HCT116 (cell line): Measurements from ENCODE around the gene ATG9A. TPM values are rescaled to one million over a fixed set of nuclear protein-coding genes. Genes with fewer than 3 reads are reported as not detected.

Source experiments
- ATAC-seq: fragments of 200-7000 bp; cut with Tn5 transposase; 2 replicates; pipeline ENCODE4 v1.9.1; 2020; ENCODE audit warnings: mild to moderate bottlenecking, moderate library complexity
- BruUV-seq: library from RNA; stranded (reverse); fragments of 400-500 nt; replicated peaks from 2 replicates; lab custom pipeline; 2021; lab: Mats Ljungman, UMichigan
- CTCF ChIA-PET: fragments of 300-600 bp; sonication (Branson Sonifier 250); formaldehyde crosslinking; loops from one replicate; lab custom pipeline; 2021; ENCODE audit warnings: antibody characterized with exemption; lab: Charles Lee
- POLR2A ChIA-PET: fragments of 300-600, 350-600 bp; sonication (Branson Sonifier 250); formaldehyde crosslinking; loops from one replicate; lab custom pipeline; 2021; ENCODE audit warnings: antibody characterized with exemption; lab: Charles Lee
- RAD21 ChIA-PET, 2 experiments: fragments of 300-600 bp; sonication (Branson Sonifier 250); formaldehyde crosslinking; loops; one replicate each; lab custom pipeline; 2023; ENCODE audit warnings: low total read pairs in 2 of 2; ENCODE audit not compliant: uncharacterized antibody in 2 of 2, unreplicated experiment in 2 of 2, low non-redundant PET in 1 of 2; lab: Charles Lee
- DNase-seq: peaks from one replicate; pipeline ENCODE4 v3.0.0-alpha.2; 2010; ENCODE audit warnings: low read depth, low spot score
- H2AFZ ChIP-seq: fragments of 200-600 bp; shearing (Covaris generic), sonication (generic); 2 replicates; pipeline ENCODE4 v1.6.1; 2017; ENCODE audit warnings: low read depth, mixed run types, mixed read lengths, antibody characterized with exemption, low read length; ENCODE audit not compliant: poor library complexity, severe bottlenecking
- H3K27ac ChIP-seq: 2 replicates; pipeline ENCODE4 v1.5.1; 2012; ENCODE audit warnings: low read depth, low read length
- H3K27me3 ChIP-seq: fragments of 200-600 bp; sonication (generic); 2 replicates; pipeline ENCODE4 v1.6.1; 2016; ENCODE audit warnings: mixed run types, low read length, mixed read lengths; ENCODE audit not compliant: insufficient read depth
- H3K36me3 ChIP-seq, 2 experiments: fragments of 200-500 bp in 1 of 2; fragments of 200-600 bp in 1 of 2; sonication (Bioruptor generic) in 1 of 2; sonication (generic) in 1 of 2; 2 replicates each; pipeline versions ENCODE4 v1.5.1 to v1.6.1; 2014 to 2016; ENCODE audit warnings: low read length in 2 of 2, inconsistent platforms in 1 of 2, mixed read lengths in 1 of 2, mixed run types in 1 of 2; ENCODE audit not compliant: insufficient read depth in 2 of 2, control insufficient read depth in 1 of 2
- H3K4me1 ChIP-seq, 2 experiments: fragments of 200-600 bp in 1 of 2; sonication (generic) in 1 of 2; 2 replicates each; pipeline versions ENCODE4 v1.5.1 to v1.6.1; 2012 to 2017; ENCODE audit warnings: low read length in 2 of 2, inconsistent platforms in 1 of 2, mild to moderate bottlenecking in 1 of 2, mixed read lengths in 1 of 2, mixed run types in 1 of 2, moderate library complexity in 1 of 2; ENCODE audit not compliant: insufficient read depth in 2 of 2, control insufficient read depth in 1 of 2
- H3K4me2 ChIP-seq: fragments of 200-600 bp; sonication (generic); 2 replicates; pipeline ENCODE4 v1.6.1; 2017; ENCODE audit warnings: mixed run types, low read length, mixed read lengths
- H3K4me3 ChIP-seq, 2 experiments: fragments of 200-600 bp in 1 of 2; sonication (generic) in 1 of 2; replicated peaks in 1 of 2; 2 replicates each; pipeline ENCODE4 v1.5.1; 2011 to 2016; ENCODE audit warnings: low read length in 2 of 2, control low read depth in 1 of 2, low read depth in 1 of 2, mild to moderate bottlenecking in 1 of 2, mixed read lengths in 1 of 2, mixed run types in 1 of 2
- H3K79me2 ChIP-seq: fragments of 200-600 bp; sonication (generic); 2 replicates; pipeline ENCODE4 v1.6.1; 2017; ENCODE audit warnings: mild to moderate bottlenecking, mixed run types, low read length, moderate library complexity, mixed read lengths; ENCODE audit not compliant: insufficient read depth
- H3K9ac ChIP-seq: fragments of 200-600 bp; sonication (generic); 2 replicates; pipeline ENCODE4 v1.6.1; 2016; ENCODE audit warnings: low read length, mixed read lengths
- H3K9me2 ChIP-seq: fragments of 200-600 bp; sonication (generic), shearing (Covaris generic); 2 replicates; pipeline ENCODE4 v1.6.1; 2017; ENCODE audit warnings: mixed run types, mild to moderate bottlenecking, moderate library complexity; ENCODE audit not compliant: insufficient read depth
- H3K9me3 ChIP-seq, 2 experiments: fragments of 200-500 bp in 1 of 2; fragments of 200-600 bp in 1 of 2; sonication (Bioruptor generic) in 1 of 2; sonication (generic) in 1 of 2; 2 replicates each; pipeline ENCODE4 v1.6.1; 2014 to 2017; ENCODE audit warnings: low read length in 2 of 2, mixed read lengths in 2 of 2, inconsistent platforms in 1 of 2, low read depth in 1 of 2, mild to moderate bottlenecking in 1 of 2, mixed run types in 1 of 2, moderate library complexity in 1 of 2; ENCODE audit not compliant: control insufficient read depth in 1 of 2, insufficient read depth in 1 of 2
- H4K20me1 ChIP-seq: fragments of 200-600 bp; sonication (generic), shearing (Covaris generic); 2 replicates; pipeline ENCODE4 v1.6.1; 2017; ENCODE audit warnings: mixed run types, mild to moderate bottlenecking, moderate library complexity; ENCODE audit not compliant: insufficient read depth
- CBX3 ChIP-seq: IDR thresholded peaks from 2 replicates; pipeline ENCODE4 v1.6.1; 2012; ENCODE audit warnings: low read depth
- CEBPB ChIP-seq: IDR thresholded peaks from 2 replicates; pipeline ENCODE4 v1.6.1; 2012; ENCODE audit warnings: low read depth
- EGR1 ChIP-seq: IDR thresholded peaks from 2 replicates; pipeline ENCODE4 v1.6.1; 2012; ENCODE audit warnings: low read depth
- ELF1 ChIP-seq: IDR thresholded peaks from 2 replicates; pipeline ENCODE4 v1.6.1; 2012; ENCODE audit warnings: low read depth, borderline replicate concordance
- FOSL1 ChIP-seq: IDR thresholded peaks from 2 replicates; pipeline ENCODE4 v1.6.1; 2012; ENCODE audit warnings: low read depth
- POLR2A ChIP-seq: IDR thresholded peaks from 2 replicates; pipeline ENCODE4 v1.7.0; 2011; ENCODE audit warnings: borderline replicate concordance; ENCODE audit not compliant: insufficient read depth, insufficient read length; ENCODE audit errors: extremely low read depth
- RAD21 ChIP-seq: IDR thresholded peaks from 2 replicates; pipeline ENCODE4 v1.6.1; 2012; ENCODE audit warnings: low read depth, mild to moderate bottlenecking
- SIN3A ChIP-seq: IDR thresholded peaks from 2 replicates; pipeline ENCODE4 v1.6.1; 2012; ENCODE audit warnings: low read depth
- SP1 ChIP-seq: IDR thresholded peaks from 2 replicates; pipeline ENCODE4 v1.6.1; 2012; ENCODE audit warnings: low read depth
- SRF ChIP-seq: IDR thresholded peaks from 2 replicates; pipeline ENCODE4 v1.6.1; 2012; ENCODE audit warnings: low read depth
- TCF7L2 ChIP-seq: IDR thresholded peaks from 2 replicates; pipeline ENCODE4 v1.7.0; 2011; ENCODE audit warnings: borderline replicate concordance, inconsistent platforms; ENCODE audit not compliant: insufficient read depth, insufficient read length; ENCODE audit errors: extremely low read depth
- YY1 ChIP-seq: IDR thresholded peaks from 2 replicates; pipeline ENCODE4 v1.6.1; 2011; ENCODE audit warnings: low read length, low read depth, moderate library complexity, mild to moderate bottlenecking; ENCODE audit not compliant: insufficient replicate concordance; ENCODE audit errors: extremely low read depth
- ZNF274 ChIP-seq: fragments of 200-500 bp; sonication (Bioruptor generic); IDR thresholded peaks from 2 replicates; pipeline ENCODE4 v1.6.1; 2014; ENCODE audit warnings: mild to moderate bottlenecking, low read depth, low read length, inconsistent platforms
- intact Hi-C: fragments of 100-400 bp; cut with micrococcal nuclease; formaldehyde crosslinking; loops from 2 replicates; pipeline ENCODE4 v1.10.0; 2022
- total RNA-seq: library from RNA; stranded (reverse); gene quantifications from one replicate; pipeline ENCODE4 v1.2.1, GENCODE V29; 2021; ENCODE audit not compliant: unreplicated experiment
- TF ChIP-seq, protein P1 (sequence below): IDR thresholded peaks from 2 replicates; pipeline ENCODE4 v1.6.1; 2012; ENCODE audit warnings: low read depth
- TF ChIP-seq, protein P2 (sequence below): IDR thresholded peaks from 2 replicates; pipeline ENCODE4 v1.6.1; 2012
- TF ChIP-seq, protein P3 (sequence below): IDR thresholded peaks from 2 replicates; pipeline ENCODE4 v1.6.1; 2012
- TF ChIP-seq, protein P4 (sequence below), 3 experiments: fragments of 200-600 bp in 1 of 3; sonication (generic) in 1 of 3; IDR thresholded peaks in 2 of 3; conservative IDR thresholded peaks in 1 of 3; 2 replicates each; pipeline ENCODE4 v1.5.1; 2012 to 2017; ENCODE audit warnings: low read depth in 2 of 3, low read length in 2 of 3, antibody characterized with exemption in 1 of 3, borderline replicate concordance in 1 of 3, control low read depth in 1 of 3, mild to moderate bottlenecking in 1 of 3, mixed read lengths in 1 of 3, mixed run types in 1 of 3, moderate library complexity in 1 of 3; ENCODE audit not compliant: insufficient read depth in 1 of 3

ATG9A gene
- total RNA-seq, 1 experiment from 2014 or later: 51.8 TPM

DNA sequence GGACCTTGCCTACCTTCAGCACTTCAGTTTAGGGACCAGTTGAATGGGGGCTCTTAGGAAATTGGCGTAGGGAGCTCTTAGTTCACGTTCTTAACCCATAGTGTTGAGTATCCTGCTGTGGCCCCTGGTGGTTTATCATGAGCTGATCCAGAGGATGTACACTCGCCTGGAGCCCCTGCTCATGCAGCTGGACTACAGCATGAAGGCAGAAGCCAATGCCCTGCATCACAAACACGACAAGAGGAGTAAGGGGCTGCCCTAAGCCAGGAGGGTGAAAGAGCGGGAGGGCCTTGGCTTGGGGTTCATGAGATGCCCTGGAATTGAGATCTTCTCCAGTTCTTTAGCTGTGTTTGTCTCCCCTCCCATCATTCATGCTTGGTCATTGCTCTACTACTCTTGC lies 48.5 kb downstream of the ATG9A start (continued):
- TF ChIP-seq, protein P1, sequence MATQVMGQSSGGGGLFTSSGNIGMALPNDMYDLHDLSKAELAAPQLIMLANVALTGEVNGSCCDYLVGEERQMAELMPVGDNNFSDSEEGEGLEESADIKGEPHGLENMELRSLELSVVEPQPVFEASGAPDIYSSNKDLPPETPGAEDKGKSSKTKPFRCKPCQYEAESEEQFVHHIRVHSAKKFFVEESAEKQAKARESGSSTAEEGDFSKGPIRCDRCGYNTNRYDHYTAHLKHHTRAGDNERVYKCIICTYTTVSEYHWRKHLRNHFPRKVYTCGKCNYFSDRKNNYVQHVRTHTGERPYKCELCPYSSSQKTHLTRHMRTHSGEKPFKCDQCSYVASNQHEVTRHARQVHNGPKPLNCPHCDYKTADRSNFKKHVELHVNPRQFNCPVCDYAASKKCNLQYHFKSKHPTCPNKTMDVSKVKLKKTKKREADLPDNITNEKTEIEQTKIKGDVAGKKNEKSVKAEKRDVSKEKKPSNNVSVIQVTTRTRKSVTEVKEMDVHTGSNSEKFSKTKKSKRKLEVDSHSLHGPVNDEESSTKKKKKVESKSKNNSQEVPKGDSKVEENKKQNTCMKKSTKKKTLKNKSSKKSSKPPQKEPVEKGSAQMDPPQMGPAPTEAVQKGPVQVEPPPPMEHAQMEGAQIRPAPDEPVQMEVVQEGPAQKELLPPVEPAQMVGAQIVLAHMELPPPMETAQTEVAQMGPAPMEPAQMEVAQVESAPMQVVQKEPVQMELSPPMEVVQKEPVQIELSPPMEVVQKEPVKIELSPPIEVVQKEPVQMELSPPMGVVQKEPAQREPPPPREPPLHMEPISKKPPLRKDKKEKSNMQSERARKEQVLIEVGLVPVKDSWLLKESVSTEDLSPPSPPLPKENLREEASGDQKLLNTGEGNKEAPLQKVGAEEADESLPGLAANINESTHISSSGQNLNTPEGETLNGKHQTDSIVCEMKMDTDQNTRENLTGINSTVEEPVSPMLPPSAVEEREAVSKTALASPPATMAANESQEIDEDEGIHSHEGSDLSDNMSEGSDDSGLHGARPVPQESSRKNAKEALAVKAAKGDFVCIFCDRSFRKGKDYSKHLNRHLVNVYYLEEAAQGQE: no peak
- TF ChIP-seq ELF1: no peak
- TF ChIP-seq EGR1: no peak
- TF ChIP-seq POLR2A: no peak
- TF ChIP-seq SRF: no peak
- no peak for TF ChIP-seq SP1
- no peak for TF ChIP-seq TCF7L2

DNA sequence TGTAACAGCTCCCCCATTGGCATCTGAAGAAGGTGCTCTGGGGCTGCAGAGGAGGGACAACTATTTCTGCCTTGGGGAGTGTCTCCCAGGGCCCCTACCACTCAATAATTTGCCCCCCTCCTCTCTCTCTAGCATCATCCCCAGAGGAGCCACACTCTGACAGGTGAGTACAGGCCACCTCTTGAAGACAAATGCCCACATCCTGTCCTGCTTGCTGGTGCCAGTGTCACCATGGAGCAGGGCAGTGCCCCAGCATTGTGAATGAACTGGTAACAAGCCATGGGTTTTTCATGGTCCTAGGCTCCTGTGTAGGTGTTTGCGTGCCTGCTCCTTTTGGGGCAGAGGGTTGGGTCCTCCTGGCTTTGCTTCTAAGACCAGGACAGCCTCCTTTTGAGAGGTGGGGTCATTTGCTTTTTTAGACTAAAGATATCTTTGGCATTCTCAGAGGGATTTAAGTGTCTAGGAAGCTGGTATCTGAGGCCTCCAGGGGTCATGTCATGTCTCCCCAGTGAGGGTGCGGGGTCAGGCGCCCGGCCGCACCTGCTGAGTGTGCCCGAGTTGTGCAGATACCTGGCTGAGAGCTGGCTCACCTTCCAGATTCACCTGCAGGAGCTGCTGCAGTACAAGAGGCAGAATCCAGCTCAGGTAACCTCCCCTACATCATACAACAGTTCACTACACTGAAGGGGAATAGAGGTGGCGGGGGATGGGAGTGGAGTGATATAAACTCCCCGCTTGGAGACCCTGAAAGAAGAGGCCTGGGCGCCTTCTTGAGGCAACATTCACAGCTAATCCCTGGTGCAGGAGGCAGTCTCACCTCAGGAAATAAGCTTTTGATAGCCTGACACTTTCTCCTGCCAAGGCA lies 49.6 kb downstream of the ATG9A start:
- ChIA-PET RAD21 (no interaction called here), POLR2A (interaction anchor here (1.0 kb wide), 1 partner anchor 26 kb away, joined by 3 read pairs; no protein-coding TSS in a partner anchor), CTCF (no interaction called here)
- H2AFZ ChIP-seq: no peak overlapping the region
- intact Hi-C loops: loop anchor here (5.0 to 10.0 kb wide), 2 partner anchors 207 to 355 kb away; partner anchors contain the start of gene DNPEP
- peaks cover 10 to 27% of the 10 kb centered on the region in 2 experiments for H3K4me1 ChIP-seq
- no peaks in the 10 kb centered on the region for H4K20me1 ChIP-seq
- H3K27me3 ChIP-seq: no peaks in the 10 kb centered on the region
- H3K36me3 ChIP-seq: peaks cover 13 to 17% of the 10 kb centered on the region in 2 experiments; a peak in 3 of 4 replicates
- TSS peak; percentile 38 for BruUV-seq
- no peak overlapping the region; a peak in 1 of 4 replicates for H3K4me3 ChIP-seq
- no peaks in the 10 kb centered on the region for H3K9me3 ChIP-seq
- peak overlapping the region; percentile 98 for H3K4me2 ChIP-seq
- peaks cover 23% of the 10 kb centered on the region for H3K79me2 ChIP-seq
- ATAC-seq (no peak), DNase-seq (no peak)
- H3K9ac ChIP-seq: no peak overlapping the region
- H3K27ac ChIP-seq: no peak overlapping the region
- H3K9me2 ChIP-seq: no peaks in the 10 kb centered on the region
- TF ChIP-seq, protein P2, sequence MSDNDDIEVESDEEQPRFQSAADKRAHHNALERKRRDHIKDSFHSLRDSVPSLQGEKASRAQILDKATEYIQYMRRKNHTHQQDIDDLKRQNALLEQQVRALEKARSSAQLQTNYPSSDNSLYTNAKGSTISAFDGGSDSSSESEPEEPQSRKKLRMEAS: no peak
- no peak for TF ChIP-seq CBX3
- TF ChIP-seq, protein P3, sequence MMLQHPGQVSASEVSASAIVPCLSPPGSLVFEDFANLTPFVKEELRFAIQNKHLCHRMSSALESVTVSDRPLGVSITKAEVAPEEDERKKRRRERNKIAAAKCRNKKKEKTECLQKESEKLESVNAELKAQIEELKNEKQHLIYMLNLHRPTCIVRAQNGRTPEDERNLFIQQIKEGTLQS: no peak
- no peak for TF ChIP-seq YY1
- TF ChIP-seq, protein P4, sequence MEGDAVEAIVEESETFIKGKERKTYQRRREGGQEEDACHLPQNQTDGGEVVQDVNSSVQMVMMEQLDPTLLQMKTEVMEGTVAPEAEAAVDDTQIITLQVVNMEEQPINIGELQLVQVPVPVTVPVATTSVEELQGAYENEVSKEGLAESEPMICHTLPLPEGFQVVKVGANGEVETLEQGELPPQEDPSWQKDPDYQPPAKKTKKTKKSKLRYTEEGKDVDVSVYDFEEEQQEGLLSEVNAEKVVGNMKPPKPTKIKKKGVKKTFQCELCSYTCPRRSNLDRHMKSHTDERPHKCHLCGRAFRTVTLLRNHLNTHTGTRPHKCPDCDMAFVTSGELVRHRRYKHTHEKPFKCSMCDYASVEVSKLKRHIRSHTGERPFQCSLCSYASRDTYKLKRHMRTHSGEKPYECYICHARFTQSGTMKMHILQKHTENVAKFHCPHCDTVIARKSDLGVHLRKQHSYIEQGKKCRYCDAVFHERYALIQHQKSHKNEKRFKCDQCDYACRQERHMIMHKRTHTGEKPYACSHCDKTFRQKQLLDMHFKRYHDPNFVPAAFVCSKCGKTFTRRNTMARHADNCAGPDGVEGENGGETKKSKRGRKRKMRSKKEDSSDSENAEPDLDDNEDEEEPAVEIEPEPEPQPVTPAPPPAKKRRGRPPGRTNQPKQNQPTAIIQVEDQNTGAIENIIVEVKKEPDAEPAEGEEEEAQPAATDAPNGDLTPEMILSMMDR (IDR thresholded peaks at IDR 0.05 in 2 of 3, conservative IDR thresholded peaks at IDR 0.05 in 1 of 3; ENCODE audit: borderline replicate concordance in 1 of 3, insufficient read depth in 1 of 3, low read depth in 2 of 3, low read length in 2 of 3): no peak
- TF ChIP-seq ZNF274: no peak
- no peak for TF ChIP-seq CEBPB
- no peak for TF ChIP-seq RAD21
- no peak for TF ChIP-seq EGR1
- no peak for TF ChIP-seq FOSL1
- no peak for TF ChIP-seq SIN3A
